GM21367 (cell line): Measurements from ENCODE around the gene TMEM273.
"Not testable (repeated sequence)": the region's sequence is repeated elsewhere in the genome, so short reads cannot be mapped to it uniquely, and the experiment has no call there.

ENCODE experiments used
- ATAC-seq: cut with Tn5 transposase; IDR thresholded peaks from one replicate; pipeline ENCODE4 v1.9.1; 2021; ENCODE audit not compliant: unreplicated experiment

Gene TMEM273

GRCh38 chr10:49207113-49207512 is 18.9 kb upstream of the TMEM273 start:
- no peak for ATAC-seq

GRCh38 chr10:49205206-49205605 is 17.0 kb upstream of the TMEM273 start:
- no peak for ATAC-seq

- ATAC-seq, result no peak
Measured at GRCh38 chr10:49204119-49204518, 15.9 kb upstream of the TMEM273 start.

- ATAC-seq, result no peak
Measured at GRCh38 chr10:49202266-49202665, 14.1 kb upstream of the TMEM273 start.

- ATAC-seq, result no peak
Measured at GRCh38 chr10:49200854-49201253, 12.7 kb upstream of the TMEM273 start.

GRCh38 chr10:49197171-49197570 is 9.0 kb upstream of the TMEM273 start:
- ATAC-seq, result no peak

GRCh38 chr10:49195864-49196263 is 7.7 kb upstream of the TMEM273 start:
- ATAC-seq, result not testable (repeated sequence)

- no peak for ATAC-seq
Measured at GRCh38 chr10:49194212-49194920, 6.2 kb upstream of the TMEM273 start.

- ATAC-seq, result no peak
Measured at GRCh38 chr10:49191349-49191748, 3.2 kb upstream of the TMEM273 start.

- ATAC-seq, result no peak
Measured at GRCh38 chr10:49189422-49189821, 1.2 kb upstream of the TMEM273 start.

- ATAC-seq, result no peak
Measured at GRCh38 chr10:49187044-49187484, 1.1 kb downstream of the TMEM273 start.

- ATAC-seq, result no peak
Measured at GRCh38 chr10:49186613-49187012, 1.6 kb downstream of the TMEM273 start.

- ATAC-seq, result no peak
Measured at GRCh38 chr10:49185213-49185612, 3.0 kb downstream of the TMEM273 start.

- ATAC-seq, result no peak
Measured at GRCh38 chr10:49184642-49185111, 3.5 kb downstream of the TMEM273 start.

GRCh38 chr10:49183596-49184542 is 4.3 kb downstream of the TMEM273 start:
- no peak for ATAC-seq

- no peak for ATAC-seq
Measured at GRCh38 chr10:49182776-49183175, 5.4 kb downstream of the TMEM273 start.

GRCh38 chr10:49180444-49180860 is 7.7 kb downstream of the TMEM273 start:
- no peak for ATAC-seq

- ATAC-seq, result no peak
Measured at GRCh38 chr10:49179699-49180443, 8.3 kb downstream of the TMEM273 start.

- no peak for ATAC-seq
Measured at GRCh38 chr10:49178489-49179471, 9.4 kb downstream of the TMEM273 start.
